BJ (cell line): ENCODE data around the gene USP34. TPM values are rescaled to one million over a fixed set of nuclear protein-coding genes. Genes with fewer than 3 reads are reported as not detected.

Experiments
- CTCF ChIA-PET: fragments of 350-600 bp; formaldehyde crosslinking; extraction: SDS; loops from one replicate; lab custom pipeline; 2021; ENCODE audit warnings: antibody characterized with exemption, inconsistent platforms; lab: Yijun Ruan, JAX
- POLR2A ChIA-PET: fragments of 300-600 bp; sonication (Branson Sonifier 250); formaldehyde crosslinking; extraction: SDS; loops from one replicate; lab custom pipeline; 2021; ENCODE audit warnings: antibody characterized with exemption; lab: Charles Lee
- DNase-seq: peaks from one replicate; pipeline ENCODE4 v3.0.0-alpha.2; 2011; ENCODE audit warnings: low read depth
- H3K27me3 ChIP-seq: 2 replicates; pipeline ENCODE4 v1.6.0; 2011; ENCODE audit warnings: low read length; ENCODE audit not compliant: control insufficient read depth, insufficient read depth
- H3K36me3 ChIP-seq: 2 replicates; pipeline ENCODE4 v1.5.1; 2011; ENCODE audit warnings: low read length; ENCODE audit not compliant: control insufficient read depth, insufficient read depth
- H3K4me3 ChIP-seq: 2 replicates; pipeline ENCODE4 v1.5.1; 2011; ENCODE audit warnings: low read depth, mild to moderate bottlenecking, control low read depth, low read length
- polyA plus RNA-seq: library from polyadenylated mRNA; depleted of rRNA; stranded (reverse); fragments of >200 nt; gene quantifications from 2 replicates; pipeline ENCODE4 v1.2.3, GENCODE V29; 2011
- TF ChIP-seq, protein P1 (sequence below): IDR thresholded peaks from 2 replicates; pipeline ENCODE4 v1.5.1; 2011; ENCODE audit warnings: low read depth, mild to moderate bottlenecking, control low read depth, inconsistent platforms, low read length, moderate library complexity; ENCODE audit not compliant: insufficient read depth

USP34 gene
- polyA plus RNA-seq, 1 experiment: 32.2 TPM

DNA sequence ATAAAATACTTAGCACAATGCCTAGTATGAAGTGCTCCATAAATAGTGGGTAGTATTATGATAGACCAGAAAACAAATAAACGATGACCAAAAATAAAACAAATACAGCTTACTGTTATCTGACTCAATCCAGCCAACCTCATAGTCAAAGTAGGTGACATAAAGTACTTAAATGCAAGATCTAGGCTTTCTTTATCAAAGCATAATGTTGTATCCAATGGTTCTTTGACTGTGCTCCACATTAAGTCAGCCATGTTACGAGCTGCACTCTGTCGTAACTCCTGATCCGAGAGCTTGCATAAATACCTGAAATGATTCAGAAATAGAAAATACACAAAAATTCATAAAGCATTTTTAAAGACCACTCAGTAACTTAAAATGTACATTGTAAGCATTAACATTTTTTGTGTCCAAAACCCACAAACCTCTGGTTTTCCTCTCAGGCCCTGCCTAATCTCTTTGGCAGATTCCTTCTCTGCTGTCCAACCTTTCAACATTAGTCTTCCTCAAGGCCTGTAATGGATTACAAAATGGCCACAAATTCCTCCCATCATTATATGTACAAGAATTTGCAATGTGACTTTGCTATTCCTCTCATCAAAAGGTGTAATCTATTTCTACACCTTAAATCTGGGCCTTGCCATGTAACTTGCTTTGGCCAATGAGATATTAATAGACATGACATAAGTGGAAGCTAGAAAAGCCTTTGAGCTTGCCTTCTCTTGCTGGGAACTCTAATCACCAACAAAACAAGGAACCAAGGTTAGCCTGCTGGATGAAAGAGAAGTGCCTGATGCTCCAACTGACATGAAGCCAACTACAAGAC lies 90.6 kb downstream of the USP34 start:
- POLR2A ChIA-PET: no interaction called here
- DNase-seq: no peak
- CTCF ChIA-PET: interaction anchor here (1.8 kb wide), 1 partner anchor 14 kb away, joined by 4 read pairs; no protein-coding TSS in a partner anchor
- no peaks in the 10 kb centered on the region for H3K27me3 ChIP-seq
- H3K36me3 ChIP-seq: peaks cover 11% of the 10 kb centered on the region
- TF ChIP-seq, protein P1, sequence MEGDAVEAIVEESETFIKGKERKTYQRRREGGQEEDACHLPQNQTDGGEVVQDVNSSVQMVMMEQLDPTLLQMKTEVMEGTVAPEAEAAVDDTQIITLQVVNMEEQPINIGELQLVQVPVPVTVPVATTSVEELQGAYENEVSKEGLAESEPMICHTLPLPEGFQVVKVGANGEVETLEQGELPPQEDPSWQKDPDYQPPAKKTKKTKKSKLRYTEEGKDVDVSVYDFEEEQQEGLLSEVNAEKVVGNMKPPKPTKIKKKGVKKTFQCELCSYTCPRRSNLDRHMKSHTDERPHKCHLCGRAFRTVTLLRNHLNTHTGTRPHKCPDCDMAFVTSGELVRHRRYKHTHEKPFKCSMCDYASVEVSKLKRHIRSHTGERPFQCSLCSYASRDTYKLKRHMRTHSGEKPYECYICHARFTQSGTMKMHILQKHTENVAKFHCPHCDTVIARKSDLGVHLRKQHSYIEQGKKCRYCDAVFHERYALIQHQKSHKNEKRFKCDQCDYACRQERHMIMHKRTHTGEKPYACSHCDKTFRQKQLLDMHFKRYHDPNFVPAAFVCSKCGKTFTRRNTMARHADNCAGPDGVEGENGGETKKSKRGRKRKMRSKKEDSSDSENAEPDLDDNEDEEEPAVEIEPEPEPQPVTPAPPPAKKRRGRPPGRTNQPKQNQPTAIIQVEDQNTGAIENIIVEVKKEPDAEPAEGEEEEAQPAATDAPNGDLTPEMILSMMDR: no peak
- H3K4me3 ChIP-seq: no peak overlapping the region

DNA sequence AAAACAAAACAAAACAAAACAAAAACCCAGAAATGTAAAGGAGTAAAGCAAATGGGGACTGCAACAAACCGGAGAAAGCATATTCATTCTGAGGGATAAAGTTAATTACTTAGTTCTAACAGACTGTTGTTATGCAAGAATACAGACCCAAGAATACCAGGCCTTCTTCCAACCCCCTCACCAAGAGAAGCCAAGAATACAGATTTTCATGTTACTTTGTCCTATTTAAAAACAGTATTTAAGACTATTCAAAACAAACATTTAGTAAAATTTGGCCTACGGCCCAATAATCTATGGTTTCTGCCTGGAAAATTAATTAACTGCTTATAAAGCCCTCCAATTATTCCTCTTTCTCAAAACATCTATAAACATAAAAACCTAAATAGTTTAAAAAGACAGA lies 91.4 kb downstream of the USP34 start:
- ChIA-PET CTCF (interaction anchor here (1.8 kb wide), 1 partner anchor 13 kb away, joined by 4 read pairs; no protein-coding TSS in a partner anchor), POLR2A (no interaction called here)
- TF ChIP-seq, protein P1: no peak
- Histone ChIP-seq H3K27me3 (no peaks in the 10 kb centered on the region), H3K36me3 (peaks cover 11% of the 10 kb centered on the region), H3K4me3 (no peak overlapping the region)
- DNase-seq: no peak

- ChIA-PET CTCF (no interaction called here), POLR2A (no interaction called here)
- TF ChIP-seq, protein P1: no peak
- Histone ChIP-seq H3K27me3 (no peaks in the 10 kb centered on the region), H3K4me3 (no peak overlapping the region), H3K36me3 (peaks cover 11% of the 10 kb centered on the region)
- no peak for DNase-seq
Measured at GRCh38 chr2:61378281-61378680, 92.6 kb downstream of the USP34 start.

DNA sequence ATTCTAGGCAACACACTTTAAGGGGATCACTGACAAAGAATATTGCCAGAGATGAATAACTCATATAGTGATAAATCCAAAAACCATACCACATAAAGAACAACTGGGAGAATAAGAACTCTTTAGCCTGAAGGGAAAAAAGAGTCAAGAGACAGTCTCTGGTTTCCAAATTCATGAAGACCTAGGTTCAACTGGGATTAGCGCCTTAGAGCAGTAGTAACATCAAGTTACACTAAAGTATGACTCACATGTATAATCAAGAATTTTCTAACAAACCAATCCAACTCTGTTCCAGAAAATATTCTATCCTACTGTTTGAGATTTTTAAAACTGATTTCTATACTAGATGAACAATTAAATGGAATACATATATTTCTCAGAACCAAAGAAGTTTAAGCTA lies 93.8 kb downstream of the USP34 start:
- CTCF ChIA-PET: no interaction called here
- Histone ChIP-seq H3K36me3 (peaks cover 11% of the 10 kb centered on the region), H3K4me3 (no peak overlapping the region)

GRCh38 chr2:61376211-61376610 lies 94.7 kb downstream of the USP34 start:
- TF ChIP-seq, protein P1: no peak
- ChIA-PET CTCF (no interaction called here), POLR2A (no interaction called here)
- Histone ChIP-seq H3K27me3 (no peaks in the 10 kb centered on the region), H3K36me3 (peaks cover 9% of the 10 kb centered on the region), H3K4me3 (no peak overlapping the region)
- no peak for DNase-seq

More for the DNA sequence above, 93.8 kb downstream of the USP34 start:
- no peak for DNase-seq
- TF ChIP-seq, protein P1: no peak
- POLR2A ChIA-PET: no interaction called here
- no peaks in the 10 kb centered on the region for H3K27me3 ChIP-seq
